Osteoblast (primary cell): Measurements from ENCODE around the gene MFSD11. TPM values are rescaled to one million over a fixed set of nuclear protein-coding genes. Genes with fewer than 3 reads are reported as not detected.
A peak's percentile ranks its signal among the peaks of the same experiment; 100 is the strongest.

ENCODE experiments used
- DNase-seq: peaks from one replicate; pipeline ENCODE4 v3.0.0; 2011; ENCODE audit warnings: low spot score, mixed read lengths; ENCODE audit not compliant: insufficient read length; ENCODE audit errors: missing footprints
- H2AFZ ChIP-seq: 2 replicates; pipeline ENCODE4 v1.6.0; 2011; ENCODE audit warnings: mild to moderate bottlenecking, low read length
- H3K27ac ChIP-seq: 2 replicates; pipeline ENCODE4 v1.5.1; 2011; ENCODE audit warnings: mild to moderate bottlenecking, low read depth, low read length, moderate library complexity
- H3K27me3 ChIP-seq: 2 replicates; pipeline ENCODE4 v1.6.0; 2012; ENCODE audit warnings: mild to moderate bottlenecking, control low read depth, inconsistent platforms, low read length, moderate library complexity; ENCODE audit not compliant: insufficient read depth
- H3K36me3 ChIP-seq: 2 replicates; pipeline ENCODE4 v1.5.1; 2011; ENCODE audit warnings: mild to moderate bottlenecking, low read length, control low read depth, moderate library complexity; ENCODE audit not compliant: insufficient read depth
- H3K4me1 ChIP-seq: 2 replicates; pipeline ENCODE4 v1.5.1; 2011; ENCODE audit warnings: mild to moderate bottlenecking, low read length, control low read depth, moderate library complexity; ENCODE audit not compliant: insufficient read depth
- H3K4me2 ChIP-seq: 2 replicates; pipeline ENCODE4 v1.6.0; 2011; ENCODE audit warnings: mild to moderate bottlenecking, low read length; ENCODE audit not compliant: insufficient read depth
- H3K4me3 ChIP-seq: fragments of 200-600 bp; sonication (generic); 3 replicates; pipeline ENCODE4 v1.5.1; 2012; ENCODE audit warnings: mild to moderate bottlenecking, low read length, inconsistent platforms; ENCODE audit not compliant: insufficient read depth
- H3K79me2 ChIP-seq: 2 replicates; pipeline ENCODE4 v1.6.0; 2012; ENCODE audit warnings: mild to moderate bottlenecking, low read length, control low read depth, inconsistent platforms; ENCODE audit not compliant: insufficient read depth
- H3K9me3 ChIP-seq: 2 replicates; pipeline ENCODE4 v1.5.1; 2011; ENCODE audit warnings: low read depth, low read length, control low read depth
- H4K20me1 ChIP-seq: 2 replicates; pipeline ENCODE4 v1.6.0; 2012; ENCODE audit warnings: mild to moderate bottlenecking, low read length, control low read depth; ENCODE audit not compliant: insufficient read depth
- total RNA-seq: library from RNA; depleted of rRNA; stranded (reverse); fragments of >200 nt; gene quantifications from 2 replicates; pipeline ENCODE4 v1.2.3, GENCODE V29; 2012
- TF ChIP-seq, protein P1 (sequence below): IDR thresholded peaks from 2 replicates; pipeline ENCODE4 v1.5.1; 2011; ENCODE audit warnings: mild to moderate bottlenecking, low read depth, low read length, moderate library complexity; ENCODE audit errors: extremely low read depth

The MFSD11 gene
- total RNA-seq, 1 donor, result 42.0 TPM

DNA sequence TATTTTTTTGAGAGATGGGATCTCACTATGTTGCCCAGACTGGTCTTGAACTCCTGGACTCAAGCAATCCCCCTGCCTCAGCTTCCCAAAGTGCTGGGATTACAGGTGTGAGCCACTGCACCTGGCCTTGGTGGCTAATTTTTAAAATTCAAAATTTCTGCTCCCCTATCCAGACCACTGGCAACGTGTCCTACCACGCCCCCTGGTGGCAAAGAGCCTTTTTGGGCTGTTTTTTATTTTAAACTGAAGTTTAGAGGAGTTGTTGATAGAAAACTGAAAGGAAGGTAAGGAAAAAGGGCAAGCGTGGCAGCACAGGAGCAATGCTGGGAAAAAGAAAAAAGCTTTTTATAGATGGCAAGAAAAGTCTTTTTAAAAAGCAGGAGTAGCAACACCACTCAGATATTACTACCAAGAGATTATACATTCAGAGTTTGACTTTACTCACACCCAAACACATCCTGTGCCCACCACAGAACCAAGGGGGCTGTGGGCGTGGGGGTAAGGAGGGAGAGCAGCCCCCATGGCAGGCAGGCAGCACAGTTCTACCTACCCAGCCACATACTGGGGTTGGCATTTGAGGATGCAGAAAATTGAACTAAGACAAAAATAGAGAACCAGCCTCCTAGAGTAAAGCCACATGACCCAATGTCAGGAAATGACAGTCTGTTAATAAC lies 23.0 kb upstream of the MFSD11 start:
- no peaks in the 10 kb centered on the region for H3K9me3 ChIP-seq
- no peak overlapping the region for H3K4me2 ChIP-seq
- H3K4me1 ChIP-seq, result peaks cover 38% of the 10 kb centered on the region
- H2AFZ ChIP-seq, result no peak overlapping the region
- TF ChIP-seq, protein P1, sequence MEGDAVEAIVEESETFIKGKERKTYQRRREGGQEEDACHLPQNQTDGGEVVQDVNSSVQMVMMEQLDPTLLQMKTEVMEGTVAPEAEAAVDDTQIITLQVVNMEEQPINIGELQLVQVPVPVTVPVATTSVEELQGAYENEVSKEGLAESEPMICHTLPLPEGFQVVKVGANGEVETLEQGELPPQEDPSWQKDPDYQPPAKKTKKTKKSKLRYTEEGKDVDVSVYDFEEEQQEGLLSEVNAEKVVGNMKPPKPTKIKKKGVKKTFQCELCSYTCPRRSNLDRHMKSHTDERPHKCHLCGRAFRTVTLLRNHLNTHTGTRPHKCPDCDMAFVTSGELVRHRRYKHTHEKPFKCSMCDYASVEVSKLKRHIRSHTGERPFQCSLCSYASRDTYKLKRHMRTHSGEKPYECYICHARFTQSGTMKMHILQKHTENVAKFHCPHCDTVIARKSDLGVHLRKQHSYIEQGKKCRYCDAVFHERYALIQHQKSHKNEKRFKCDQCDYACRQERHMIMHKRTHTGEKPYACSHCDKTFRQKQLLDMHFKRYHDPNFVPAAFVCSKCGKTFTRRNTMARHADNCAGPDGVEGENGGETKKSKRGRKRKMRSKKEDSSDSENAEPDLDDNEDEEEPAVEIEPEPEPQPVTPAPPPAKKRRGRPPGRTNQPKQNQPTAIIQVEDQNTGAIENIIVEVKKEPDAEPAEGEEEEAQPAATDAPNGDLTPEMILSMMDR, result peak; percentile 89
- peak; percentile 59 for DNase-seq
- no peak overlapping the region for H3K4me3 ChIP-seq
- H4K20me1 ChIP-seq, result peaks cover 16% of the 10 kb centered on the region
- H3K79me2 ChIP-seq, result peaks cover 42% of the 10 kb centered on the region
- no peaks in the 10 kb centered on the region for H3K27me3 ChIP-seq
- H3K27ac ChIP-seq, result peak overlapping the region; percentile 100
- peaks cover 56% of the 10 kb centered on the region for H3K36me3 ChIP-seq

DNA sequence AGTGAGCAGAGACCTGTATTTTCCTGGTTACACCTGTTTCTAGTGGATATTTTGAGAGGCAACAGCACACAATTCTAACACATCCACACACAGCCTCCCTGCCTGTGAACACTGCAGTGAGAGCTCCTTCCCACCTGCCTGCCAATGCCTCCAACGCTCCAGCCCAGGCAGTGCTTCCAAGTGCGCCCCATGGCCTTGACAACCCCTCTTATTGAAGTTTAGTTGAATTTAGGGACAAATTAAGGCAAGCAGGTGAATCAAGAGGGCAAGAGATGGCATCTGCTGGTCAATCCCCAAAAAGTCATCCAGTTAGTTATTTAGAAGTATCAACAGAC lies 22.5 kb upstream of the MFSD11 start:
- H3K4me2 ChIP-seq, result peak overlapping the region; percentile 16
- no peak overlapping the region for H3K4me3 ChIP-seq
- peak overlapping the region; percentile 100 for H3K27ac ChIP-seq
- peaks cover 38% of the 10 kb centered on the region for H3K4me1 ChIP-seq
- TF ChIP-seq, protein P1, result no peak
- no peak for DNase-seq
- no peaks in the 10 kb centered on the region for H3K9me3 ChIP-seq
- H3K27me3 ChIP-seq, result no peaks in the 10 kb centered on the region
- peaks cover 16% of the 10 kb centered on the region for H4K20me1 ChIP-seq
- H2AFZ ChIP-seq, result no peak overlapping the region
- H3K79me2 ChIP-seq, result peaks cover 43% of the 10 kb centered on the region
- peaks cover 61% of the 10 kb centered on the region for H3K36me3 ChIP-seq

DNA sequence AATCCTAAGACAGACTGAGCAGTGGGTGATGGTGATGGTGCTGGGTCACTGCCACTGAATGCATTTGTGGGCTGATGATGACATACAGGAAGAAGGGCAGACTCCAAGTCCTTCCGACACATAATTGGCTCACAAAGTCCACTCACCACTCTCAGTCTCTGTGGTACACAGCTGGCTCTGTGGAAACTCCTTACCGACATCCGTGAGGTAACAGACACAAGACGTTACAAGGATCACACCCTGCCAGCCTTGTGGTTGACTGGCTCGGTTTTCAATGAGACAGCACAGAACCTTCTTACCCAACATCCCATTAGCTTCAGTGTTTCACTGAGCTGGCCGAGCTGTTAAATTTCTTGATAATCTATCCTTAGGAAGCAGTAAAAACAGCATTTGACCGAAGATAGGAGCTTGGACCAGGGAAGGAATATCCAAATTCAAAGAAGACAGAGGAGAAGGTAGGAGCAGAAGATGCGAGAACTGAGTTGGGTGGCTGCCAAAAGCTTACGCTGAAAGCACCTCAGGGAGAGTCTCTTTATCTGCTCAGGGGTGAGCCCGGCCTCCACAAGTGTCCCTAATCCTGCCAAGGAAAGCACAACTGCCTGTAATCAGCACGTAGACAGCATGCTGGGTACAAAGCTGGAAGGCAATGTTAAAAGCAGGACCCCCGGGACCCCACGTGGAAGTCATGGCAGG lies 21.6 kb upstream of the MFSD11 start:
- Histone ChIP-seq H3K4me1 (peaks cover 35% of the 10 kb centered on the region), H3K9me3 (no peaks in the 10 kb centered on the region), H3K36me3 (peaks cover 69% of the 10 kb centered on the region), H3K4me3 (peak overlapping the region; percentile 51), H4K20me1 (peaks cover 15% of the 10 kb centered on the region), H2AFZ (no peak overlapping the region), H3K79me2 (peaks cover 48% of the 10 kb centered on the region), H3K27me3 (no peaks in the 10 kb centered on the region), H3K4me2 (peak overlapping the region; percentile 76), H3K27ac (peak overlapping the region; percentile 100)
- peak; percentile 96 for DNase-seq
- TF ChIP-seq, protein P1, result no peak

DNA sequence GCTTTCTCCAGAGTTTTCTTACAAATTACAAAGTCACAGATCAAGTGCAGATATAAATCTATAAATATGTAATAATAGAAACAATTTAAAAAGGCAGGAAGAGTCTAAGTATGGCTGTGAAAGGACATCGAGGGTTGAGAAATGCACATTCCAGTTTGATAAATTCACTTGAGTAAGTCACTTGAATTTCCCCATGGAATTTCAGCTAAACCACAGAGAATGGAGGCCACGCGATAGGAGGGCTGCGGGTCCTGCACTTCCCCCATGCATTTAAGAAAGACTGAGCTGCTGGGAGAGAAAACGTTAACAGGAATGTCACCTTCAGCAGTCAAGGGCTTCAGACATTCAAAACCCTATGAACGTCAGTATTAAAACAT lies 21.1 kb upstream of the MFSD11 start:
- peak overlapping the region; percentile 76 for H3K4me2 ChIP-seq
- H3K79me2 ChIP-seq, result peaks cover 50% of the 10 kb centered on the region
- H4K20me1 ChIP-seq, result peaks cover 14% of the 10 kb centered on the region

More for the DNA sequence above, 21.1 kb upstream of the MFSD11 start:
- Histone ChIP-seq H2AFZ (no peak overlapping the region), H3K4me1 (peaks cover 30% of the 10 kb centered on the region), H3K4me3 (peak overlapping the region; percentile 51), H3K27ac (peak overlapping the region; percentile 100), H3K9me3 (no peaks in the 10 kb centered on the region), H3K27me3 (no peaks in the 10 kb centered on the region), H3K36me3 (peaks cover 75% of the 10 kb centered on the region)
- peak; percentile 95 for DNase-seq
- TF ChIP-seq, protein P1, result no peak
